Measurements from ENCODE around the gene PACRG. TPM values are rescaled to one million over a fixed set of nuclear protein-coding genes. Genes with fewer than 3 reads are reported as not detected.

PACRG gene
- total RNA-seq, 1 donor from 2014 or later: 10.5 TPM

GRCh38 chr6:162913206-162913605, 185.4 kb downstream of the PACRG start:
- H3K4me1 ChIP-seq: peaks cover 6% of the 10 kb centered on the region
- no peak for TF ChIP-seq CTCF (IDR thresholded peaks at IDR 0.05; ENCODE audit: borderline replicate concordance)
- no peak for DNase-seq
- peaks cover 12% of the 10 kb centered on the region for H3K9me3 ChIP-seq (replicated peaks)
- no peaks in the 10 kb centered on the region for H3K36me3 ChIP-seq
- H3K27ac ChIP-seq (replicated peaks): no peak overlapping the region
- no peaks in the 10 kb centered on the region for H3K27me3 ChIP-seq (ENCODE audit: low read depth)
- H3K4me3 ChIP-seq: no peak overlapping the region
- intact Hi-C loops (cut with micrococcal nuclease): no loop called here

- Histone ChIP-seq H3K36me3 (no peaks in the 10 kb centered on the region), H3K9me3 (replicated peaks) (peaks cover 9% of the 10 kb centered on the region), H3K4me1 (no peaks in the 10 kb centered on the region), H3K27ac (replicated peaks) (no peak overlapping the region), H3K4me3 (no peak overlapping the region), H3K27me3 (ENCODE audit: low read depth) (no peaks in the 10 kb centered on the region)
- intact Hi-C loops (cut with micrococcal nuclease): no loop called here
- TF ChIP-seq CTCF (IDR thresholded peaks at IDR 0.05; ENCODE audit: borderline replicate concordance): no peak
- DNase-seq: no peak
Observed at GRCh38 chr6:162917506-162917905, 189.7 kb downstream of the PACRG start.

GRCh38 chr6:162921062-162921461, 193.3 kb downstream of the PACRG start:
- no peak for DNase-seq
- intact Hi-C loops (cut with micrococcal nuclease): no loop called here
- no peak for TF ChIP-seq CTCF (IDR thresholded peaks at IDR 0.05; ENCODE audit: borderline replicate concordance)
- Histone ChIP-seq H3K27ac (replicated peaks) (no peak overlapping the region), H3K4me3 (no peak overlapping the region), H3K27me3 (ENCODE audit: low read depth) (no peaks in the 10 kb centered on the region), H3K36me3 (no peaks in the 10 kb centered on the region), H3K4me1 (no peaks in the 10 kb centered on the region), H3K9me3 (replicated peaks) (peaks cover 32% of the 10 kb centered on the region)

- Histone ChIP-seq H3K27me3 (ENCODE audit: low read depth) (no peaks in the 10 kb centered on the region), H3K9me3 (replicated peaks) (peaks cover 32% of the 10 kb centered on the region), H3K4me3 (no peak overlapping the region), H3K36me3 (no peaks in the 10 kb centered on the region), H3K4me1 (no peaks in the 10 kb centered on the region), H3K27ac (replicated peaks) (no peak overlapping the region)
- intact Hi-C loops (cut with micrococcal nuclease): no loop called here
- DNase-seq: no peak
- no peak for TF ChIP-seq CTCF (IDR thresholded peaks at IDR 0.05; ENCODE audit: borderline replicate concordance)
Observed at GRCh38 chr6:162921510-162922040, 193.8 kb downstream of the PACRG start.

- no peak overlapping the region for H3K4me3 ChIP-seq
- H3K36me3 ChIP-seq: no peaks in the 10 kb centered on the region
- no peaks in the 10 kb centered on the region for H3K4me1 ChIP-seq
- intact Hi-C loops (cut with micrococcal nuclease): no loop called here
- DNase-seq: no peak
- H3K27me3 ChIP-seq (ENCODE audit: low read depth): no peaks in the 10 kb centered on the region
- TF ChIP-seq CTCF (IDR thresholded peaks at IDR 0.05; ENCODE audit: borderline replicate concordance): no peak
- H3K27ac ChIP-seq (replicated peaks): no peak overlapping the region
- peaks cover 43% of the 10 kb centered on the region for H3K9me3 ChIP-seq (replicated peaks)
Observed at GRCh38 chr6:162922563-162923166, 194.9 kb downstream of the PACRG start.
